AG04450 (cell line): ENCODE results near the gene TMCO6. TPM values are rescaled to one million over a fixed set of nuclear protein-coding genes. Genes with fewer than 3 reads are reported as not detected.
A peak's percentile ranks its signal among the peaks of the same experiment; 100 is the strongest.

Source experiments
- CTCF ChIA-PET: fragments of 300-600, 350-600 bp; formaldehyde crosslinking; extraction: SDS; loops from one replicate; lab custom pipeline; 2022; ENCODE audit warnings: antibody characterized with exemption, inconsistent platforms; lab: Charles Lee
- POLR2A ChIA-PET: fragments of 350-600 bp; formaldehyde crosslinking; extraction: SDS; loops from one replicate; lab custom pipeline; 2021; ENCODE audit warnings: antibody characterized with exemption, inconsistent platforms; lab: Yijun Ruan, JAX
- DNase-seq: peaks from one replicate; pipeline ENCODE4 v3.0.0-alpha.2; 2011; ENCODE audit warnings: low read depth, low spot score
- H3K27ac ChIP-seq: one replicate; pipeline ENCODE4 v1.5.1; 2012; ENCODE audit warnings: low read depth, low read length, control low read depth
- H3K27me3 ChIP-seq: one replicate; pipeline ENCODE4 v1.6.0; 2012; ENCODE audit warnings: low read length; ENCODE audit not compliant: control insufficient read depth, insufficient read depth
- H3K4me3 ChIP-seq: 2 replicates; pipeline ENCODE4 v1.5.1; 2011; ENCODE audit warnings: mild to moderate bottlenecking, low read depth, low read length, control low read depth
- H3K9me3 ChIP-seq: 2 replicates; pipeline ENCODE4 v1.5.1; 2012; ENCODE audit warnings: low read length; ENCODE audit not compliant: control insufficient read depth, insufficient read depth
- polyA plus RNA-seq: library from polyadenylated mRNA; depleted of rRNA; stranded (reverse); fragments of >200 nt; gene quantifications from 2 replicates; pipeline ENCODE4 v1.2.3, GENCODE V29; 2011
- TF ChIP-seq, protein P1 (sequence below): IDR thresholded peaks from 2 replicates; pipeline ENCODE4 v1.5.1; 2011; ENCODE audit warnings: low read depth, low read length, control low read depth, inconsistent platforms

Gene TMCO6
- polyA plus RNA-seq, 1 experiment: 5.7 TPM

GRCh38 chr5:140628711-140629110 lies 10.5 kb upstream of the TMCO6 start:
- no peak for DNase-seq
- ChIA-PET CTCF (interaction anchor here (0.8 kb wide), 1 partner anchor 256 kb away, joined by 3 read pairs; no protein-coding TSS in a partner anchor), POLR2A (no interaction called here)
- H3K4me3 ChIP-seq: no peak overlapping the region
- TF ChIP-seq, protein P1, sequence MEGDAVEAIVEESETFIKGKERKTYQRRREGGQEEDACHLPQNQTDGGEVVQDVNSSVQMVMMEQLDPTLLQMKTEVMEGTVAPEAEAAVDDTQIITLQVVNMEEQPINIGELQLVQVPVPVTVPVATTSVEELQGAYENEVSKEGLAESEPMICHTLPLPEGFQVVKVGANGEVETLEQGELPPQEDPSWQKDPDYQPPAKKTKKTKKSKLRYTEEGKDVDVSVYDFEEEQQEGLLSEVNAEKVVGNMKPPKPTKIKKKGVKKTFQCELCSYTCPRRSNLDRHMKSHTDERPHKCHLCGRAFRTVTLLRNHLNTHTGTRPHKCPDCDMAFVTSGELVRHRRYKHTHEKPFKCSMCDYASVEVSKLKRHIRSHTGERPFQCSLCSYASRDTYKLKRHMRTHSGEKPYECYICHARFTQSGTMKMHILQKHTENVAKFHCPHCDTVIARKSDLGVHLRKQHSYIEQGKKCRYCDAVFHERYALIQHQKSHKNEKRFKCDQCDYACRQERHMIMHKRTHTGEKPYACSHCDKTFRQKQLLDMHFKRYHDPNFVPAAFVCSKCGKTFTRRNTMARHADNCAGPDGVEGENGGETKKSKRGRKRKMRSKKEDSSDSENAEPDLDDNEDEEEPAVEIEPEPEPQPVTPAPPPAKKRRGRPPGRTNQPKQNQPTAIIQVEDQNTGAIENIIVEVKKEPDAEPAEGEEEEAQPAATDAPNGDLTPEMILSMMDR: no peak
- H3K9me3 ChIP-seq: peaks cover 10% of the 10 kb centered on the region
- peaks cover 21% of the 10 kb centered on the region for H3K27me3 ChIP-seq
- no peak overlapping the region for H3K27ac ChIP-seq

DNA sequence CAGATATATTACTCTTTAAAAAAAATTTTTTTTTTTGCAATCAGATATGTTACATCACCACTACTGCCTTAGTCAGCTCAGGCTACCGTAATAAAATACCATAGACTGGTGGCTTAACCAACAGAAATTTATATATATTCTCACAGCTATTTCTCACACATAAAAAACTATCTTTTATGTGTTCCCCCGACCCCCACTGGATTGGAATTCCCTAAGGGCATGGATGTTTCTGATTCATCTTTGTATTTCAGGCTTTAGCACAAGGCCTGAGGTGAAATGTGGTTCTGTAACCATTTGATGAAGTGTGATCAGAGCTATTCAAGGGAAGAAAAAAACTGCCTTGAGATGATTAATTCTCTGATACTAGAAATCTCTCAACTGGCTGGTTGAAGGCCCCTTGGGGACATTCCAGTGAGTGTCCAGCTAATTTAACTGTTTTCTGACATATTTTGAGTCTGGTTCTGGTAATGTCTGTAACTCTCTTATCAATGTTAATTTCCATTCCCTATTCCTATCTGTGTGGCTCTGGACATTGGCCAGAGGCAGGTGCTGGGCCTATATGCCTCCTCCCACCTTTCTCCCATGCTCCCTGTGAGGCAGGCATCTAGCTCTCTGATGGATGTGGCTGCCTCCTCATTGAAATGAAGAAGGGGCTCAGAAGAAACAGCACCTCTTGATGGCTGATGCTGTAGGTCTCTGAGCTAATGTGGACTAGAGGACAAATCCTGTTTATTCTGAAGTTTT lies 8.8 kb upstream of the TMCO6 start:
- Histone ChIP-seq H3K9me3 (peaks cover 10% of the 10 kb centered on the region), H3K27me3 (peaks cover 21% of the 10 kb centered on the region), H3K27ac (no peak overlapping the region), H3K4me3 (no peak overlapping the region)
- CTCF ChIA-PET: interaction anchor here (0.9 kb wide), 1 partner anchor 23 kb away, joined by 3 read pairs; no protein-coding TSS in a partner anchor
- TF ChIP-seq, protein P1: no peak
- POLR2A ChIA-PET: no interaction called here
- no peak for DNase-seq

- peaks cover 21% of the 10 kb centered on the region for H3K27me3 ChIP-seq
- ChIA-PET CTCF (no interaction called here), POLR2A (no interaction called here)
- H3K9me3 ChIP-seq: peaks cover 10% of the 10 kb centered on the region
- TF ChIP-seq, protein P1: no peak
- DNase-seq: no peak
- no peak overlapping the region for H3K4me3 ChIP-seq
- H3K27ac ChIP-seq: no peak overlapping the region
Observed at GRCh38 chr5:140631036-140631417, 8.2 kb upstream of the TMCO6 start.

DNA sequence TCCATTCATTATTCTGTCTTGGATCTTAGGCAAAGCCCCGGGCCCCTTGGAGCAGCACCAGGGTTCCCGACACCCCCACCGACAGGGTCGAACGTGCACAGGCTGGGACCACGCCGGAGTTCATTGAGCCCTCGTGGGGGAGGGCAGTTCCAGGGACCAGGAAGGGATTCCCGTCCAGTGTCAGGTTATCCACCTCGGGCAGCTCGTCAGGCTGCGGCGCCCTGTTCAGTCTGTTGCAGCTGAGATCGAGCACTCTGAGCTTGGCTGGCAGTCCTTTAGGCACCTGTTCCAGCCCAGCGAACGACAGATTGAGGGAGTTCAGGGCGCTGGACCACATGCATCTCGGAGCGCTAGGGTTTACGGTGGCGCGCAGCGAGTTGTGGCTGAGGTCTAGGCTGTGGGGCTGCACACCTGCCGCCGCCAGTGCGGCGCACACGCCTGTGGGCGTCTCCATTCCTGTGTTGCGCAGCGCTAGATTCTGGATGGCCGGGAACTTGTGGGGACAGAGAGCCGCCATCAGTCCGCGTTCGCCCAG lies 7.4 kb upstream of the TMCO6 start:
- ChIA-PET POLR2A (interaction anchor here (1.1 kb wide), 1 partner anchor 68 kb away, joined by 13 read pairs; no protein-coding TSS in a partner anchor), CTCF (interaction anchor here (1.1 to 1.2 kb wide), 2 partner anchors 258 to 280 kb away, joined by 4 to 6 read pairs; no protein-coding TSS in a partner anchor)
- H3K4me3 ChIP-seq: peak overlapping the region; percentile 60
- no peak overlapping the region for H3K27ac ChIP-seq
- DNase-seq: no peak
- H3K9me3 ChIP-seq: peaks cover 10% of the 10 kb centered on the region
- TF ChIP-seq, protein P1: no peak
- peaks cover 21% of the 10 kb centered on the region for H3K27me3 ChIP-seq
